SK-N-DZ (cell line): ENCODE results near the gene AURKA.
"Not testable (repeated sequence)": the region's sequence is repeated elsewhere in the genome, so short reads cannot be mapped to it uniquely, and the experiment has no call there.

ENCODE experiments used
- DNase-seq: peaks from one replicate; pipeline ENCODE4 v3.0.0-alpha.2; 2015; ENCODE audit warnings: low spot score

Gene AURKA

DNA sequence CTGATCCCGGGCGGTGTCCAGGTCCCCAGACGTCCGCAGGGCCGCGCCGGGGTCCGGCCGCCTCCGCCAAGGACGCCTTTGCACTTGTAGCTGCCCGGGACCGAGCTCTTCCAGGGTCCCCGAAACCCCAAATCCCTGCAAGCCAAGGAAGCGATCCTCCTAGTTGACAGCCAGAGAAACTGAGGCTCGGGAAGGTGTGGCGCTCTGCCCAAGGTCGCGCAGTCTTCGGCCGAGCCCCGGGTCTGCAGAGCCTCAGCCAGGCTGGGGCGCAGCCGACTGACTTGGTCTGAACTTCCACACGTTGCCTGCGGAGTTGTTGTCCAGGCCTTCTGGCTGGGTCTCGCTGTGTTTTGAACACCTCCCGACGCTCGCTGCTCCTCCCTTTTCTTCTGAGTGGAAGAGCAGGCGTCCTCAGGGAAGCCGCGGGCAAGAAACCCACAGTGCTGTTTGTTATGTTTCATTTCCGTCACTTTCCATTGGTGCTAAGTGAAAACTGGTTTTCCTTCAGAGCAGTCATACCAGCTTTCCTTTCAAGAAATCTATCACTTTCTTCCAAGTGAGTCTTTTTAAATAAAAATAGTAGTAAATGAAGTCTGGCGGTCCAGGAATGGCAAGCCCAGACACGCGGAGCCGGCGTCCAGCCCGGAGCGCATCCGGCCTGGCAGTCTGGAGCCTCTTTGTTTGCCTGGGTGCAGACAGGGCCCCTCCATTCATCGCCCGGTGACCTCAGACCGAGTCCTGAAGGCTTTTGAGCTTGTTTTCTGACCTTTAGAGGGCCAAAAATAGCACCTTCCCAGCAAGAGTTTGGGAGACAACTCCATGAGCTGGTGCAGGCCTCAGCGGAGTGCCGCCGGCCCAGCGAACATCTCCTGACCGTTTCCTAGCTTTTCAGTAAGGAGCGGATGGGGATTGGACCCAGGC is 32.5 kb downstream of the AURKA start:
- peak; percentile 68 for DNase-seq

- peak; percentile 95 for DNase-seq
Measured at GRCh38 chr20:56358600-56359211, 33.3 kb downstream of the AURKA start, which contains the start of gene FAM210B. FAM210B (plus strand) TSS chr20:56358974; CDS start chr20:56359006, 32 bp downstream.

DNA sequence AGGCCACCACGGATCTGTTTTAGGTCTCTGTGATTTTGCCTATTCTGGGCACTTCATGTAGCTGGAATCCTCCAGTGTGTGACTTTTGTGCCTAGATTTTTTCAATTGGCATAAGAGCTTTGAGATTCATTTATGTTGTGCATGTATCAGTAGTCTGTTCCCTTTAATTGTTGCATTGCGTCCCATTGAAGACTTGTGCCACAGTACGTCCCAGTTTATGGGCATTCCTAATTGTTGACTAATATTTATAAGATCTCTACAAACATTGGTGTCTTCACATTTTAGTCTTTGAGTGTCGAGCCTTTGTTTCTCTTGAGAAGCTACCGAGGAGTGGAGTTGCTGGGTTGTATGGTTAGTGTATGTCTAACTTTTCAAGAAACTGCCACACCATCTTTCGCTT is 33.9 kb downstream of the AURKA start:
- DNase-seq = no peak

DNA sequence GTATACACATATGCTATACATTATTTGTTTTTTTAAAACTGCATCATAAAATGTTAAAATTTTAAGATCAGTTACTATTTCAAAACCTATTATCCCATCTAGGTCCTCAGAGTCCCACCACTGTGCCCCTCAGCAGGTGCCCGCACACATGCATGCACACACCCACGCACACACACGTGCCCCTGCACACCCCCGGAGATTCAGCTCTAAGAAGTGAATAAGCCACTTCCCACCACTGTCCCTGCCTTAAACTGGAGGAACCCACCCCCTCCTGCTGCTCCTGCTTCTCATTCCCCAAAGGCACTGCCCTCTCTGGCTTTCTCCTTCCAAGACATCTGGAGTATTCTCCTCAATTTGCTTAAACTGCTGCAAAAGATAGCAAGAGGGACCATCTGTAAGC is 38.7 kb downstream of the AURKA start:
- DNase-seq = no peak

- no peak for DNase-seq
Measured at GRCh38 chr20:56352345-56353055, 39.5 kb downstream of the AURKA start.

- DNase-seq = no peak
Measured at GRCh38 chr20:56350842-56351241, 41.2 kb downstream of the AURKA start.

- DNase-seq = no peak
Measured at GRCh38 chr20:56348746-56349145, 43.3 kb downstream of the AURKA start.

GRCh38 chr20:56348305-56348693 is 43.7 kb downstream of the AURKA start:
- DNase-seq = no peak

DNA sequence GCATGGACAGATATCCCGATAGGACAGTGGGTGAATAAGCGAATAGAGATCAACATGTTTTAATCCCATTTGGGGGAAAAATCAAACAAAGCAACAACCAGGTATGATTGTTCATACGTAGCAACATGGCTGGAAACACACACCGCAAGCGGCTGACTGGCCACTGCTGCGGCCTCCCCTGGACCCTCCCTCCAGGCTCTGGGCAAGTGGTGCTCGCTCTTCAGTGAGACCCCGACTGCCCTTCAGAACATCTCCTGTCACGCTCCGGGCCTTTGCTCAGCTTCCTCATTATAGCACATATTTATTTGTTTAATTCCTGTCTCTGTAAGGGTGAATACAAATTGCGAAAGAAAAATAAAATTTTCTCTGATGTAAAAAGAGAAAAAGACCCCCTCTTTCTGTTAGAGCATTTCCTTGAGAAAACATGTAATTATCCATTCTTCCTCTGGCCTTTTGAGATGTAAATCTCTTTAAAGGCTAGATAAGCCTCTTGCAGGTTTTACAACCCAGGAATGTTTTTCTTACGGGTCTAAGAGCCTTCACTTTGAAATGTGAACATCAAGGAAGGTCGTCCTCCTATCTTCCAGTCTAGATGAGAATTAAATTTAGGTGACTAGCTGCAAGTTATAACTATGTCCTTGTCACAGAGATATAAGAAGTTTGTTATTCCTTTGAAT is 44.2 kb downstream of the AURKA start:
- no peak for DNase-seq

DNA sequence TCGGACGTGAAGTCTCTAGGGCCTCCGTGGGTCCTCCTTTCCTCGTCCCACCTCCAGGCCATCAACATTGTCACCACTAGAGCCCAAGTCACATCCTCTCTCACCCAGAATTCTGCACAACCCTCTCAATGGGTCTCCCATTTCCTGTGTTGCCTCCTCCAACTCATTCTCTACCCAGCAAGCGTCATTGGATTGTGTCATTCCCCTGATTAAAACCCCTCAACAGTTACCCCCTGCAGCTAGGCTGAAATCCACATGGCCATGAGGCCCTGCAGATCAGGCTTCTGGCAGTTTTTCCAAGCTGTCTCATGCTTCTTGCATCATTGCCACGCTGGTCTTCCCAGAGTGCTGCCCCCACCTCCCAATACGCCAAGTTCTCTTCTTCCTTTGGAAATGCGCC is 46.1 kb downstream of the AURKA start:
- no peak for DNase-seq

- peak; percentile 49 for DNase-seq
Measured at GRCh38 chr20:56343861-56344381, 48.1 kb downstream of the AURKA start.

- DNase-seq = no peak
Measured at GRCh38 chr20:56342783-56343182, 49.2 kb downstream of the AURKA start.

- not testable (repeated sequence) for DNase-seq
Measured at GRCh38 chr20:56336709-56337108, 55.3 kb downstream of the AURKA start.

- no peak for DNase-seq
Measured at GRCh38 chr20:56328861-56329260, 63.2 kb downstream of the AURKA start.

DNA sequence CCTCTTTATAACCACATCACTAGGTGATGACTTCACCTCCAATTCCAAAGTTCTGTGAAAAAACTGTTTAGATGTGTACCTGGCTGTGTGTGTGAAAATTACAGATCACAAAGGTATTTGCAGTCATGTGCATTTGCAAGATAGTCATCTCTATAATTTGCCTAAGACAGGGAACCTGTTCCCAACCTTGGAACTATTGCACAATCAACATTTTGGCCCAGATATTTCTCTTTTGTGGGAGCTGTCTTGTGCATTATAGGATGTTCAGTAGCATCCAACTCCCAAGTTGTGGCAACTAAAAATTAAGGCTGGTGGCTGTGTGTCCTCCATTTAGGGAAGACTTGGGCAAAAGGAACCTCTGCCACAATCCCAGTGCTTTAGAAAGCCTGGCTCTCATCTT is 67.2 kb downstream of the AURKA start:
- DNase-seq = no peak

DNA sequence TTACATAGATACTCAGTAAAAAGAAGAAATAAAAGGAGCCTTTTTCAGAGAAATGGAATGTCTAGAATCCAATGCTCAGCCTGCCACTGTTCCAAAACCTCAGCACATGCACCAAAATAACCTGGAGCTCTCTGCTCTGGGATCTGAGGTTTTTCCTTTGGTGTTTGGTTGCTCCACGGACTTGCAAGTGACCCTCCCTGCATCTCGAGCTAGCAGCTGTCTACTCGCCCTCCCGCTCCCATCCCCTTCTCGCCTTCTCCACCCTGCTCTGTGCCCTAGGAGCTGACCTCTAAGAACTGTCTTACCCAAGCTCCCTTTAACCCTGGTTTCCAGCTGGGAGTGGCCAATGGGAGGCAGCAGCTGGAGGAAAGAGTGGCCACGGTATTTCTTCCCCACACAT is 68.4 kb downstream of the AURKA start:
- no peak for DNase-seq

DNA sequence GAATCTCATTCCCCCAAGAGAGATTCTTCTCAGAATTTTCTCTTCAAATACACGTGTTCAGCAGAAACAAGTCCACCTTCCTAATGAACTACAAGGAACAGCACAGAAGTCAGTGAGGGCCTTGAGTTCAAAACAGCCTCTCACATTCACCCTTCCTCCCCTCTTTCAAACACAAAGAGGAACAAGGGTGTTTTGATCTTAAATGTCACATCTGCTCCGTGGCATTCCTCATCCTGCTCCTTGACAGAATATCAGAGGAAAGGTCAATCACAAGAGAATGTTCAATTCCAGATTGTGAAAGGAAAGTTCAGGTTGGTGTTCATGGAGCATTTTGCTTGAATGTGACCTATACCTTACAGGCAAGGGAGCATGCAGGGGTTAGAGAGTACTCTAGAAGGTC is 68.8 kb downstream of the AURKA start:
- DNase-seq = no peak

DNA sequence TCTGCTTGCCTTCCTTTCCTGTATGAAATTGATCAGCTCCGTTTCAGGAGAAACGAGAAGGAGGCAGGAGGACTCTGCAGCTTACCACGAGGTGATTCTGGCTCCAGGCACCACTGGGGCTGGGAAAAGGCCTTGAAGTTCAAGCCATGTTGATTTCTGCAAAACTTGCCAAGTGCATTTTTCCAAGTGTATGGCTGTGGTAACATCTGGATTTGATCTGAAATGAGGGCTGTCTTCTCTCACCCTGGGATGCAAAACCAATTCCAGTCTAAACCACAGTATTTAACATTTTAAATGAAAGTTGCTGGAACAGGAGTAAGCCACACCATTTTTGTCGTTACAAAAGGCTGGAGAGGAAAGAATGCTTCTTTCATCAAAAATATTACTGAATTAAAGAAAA is 69.3 kb downstream of the AURKA start:
- DNase-seq = no peak
